Parathyroid adenoma (tissue), 2 donors: ENCODE measurements around the gene SMIM36.

Experiments
- H2AFZ ChIP-seq: fragments of 300-600 bp; sonication (generic); one replicate; pipeline ENCODE4 v1.7.0; 2017; ENCODE audit warnings: antibody characterized with exemption, mild to moderate bottlenecking
- H3K27ac ChIP-seq: fragments of 300-600 bp; sonication (generic); one replicate; pipeline ENCODE4 v1.7.0; 2017
- H3K27me3 ChIP-seq: fragments of 300-600 bp; sonication (generic); one replicate; pipeline ENCODE4 v1.7.0; 2017; ENCODE audit warnings: low read length; ENCODE audit not compliant: control insufficient read depth, insufficient read depth
- H3K36me3 ChIP-seq: fragments of 300-600 bp; sonication (generic); one replicate; pipeline ENCODE4 v1.7.0; 2017; ENCODE audit warnings: low read length; ENCODE audit not compliant: control insufficient read depth, insufficient read depth
- H3K4me1 ChIP-seq: fragments of 300-600 bp; sonication (generic); one replicate; pipeline ENCODE4 v1.7.0; 2017; ENCODE audit warnings: control low read depth
- H3K4me2 ChIP-seq: fragments of 300-600 bp; sonication (generic); one replicate; pipeline ENCODE4 v1.7.0; 2017; ENCODE audit warnings: low read length
- H3K4me3 ChIP-seq: fragments of 300-600 bp; sonication (generic); one replicate; pipeline ENCODE4 v1.7.0; 2017; ENCODE audit warnings: low read depth, low read length
- H3K79me2 ChIP-seq: fragments of 300-600 bp; sonication (generic); one replicate; pipeline ENCODE4 v1.7.0; 2017; ENCODE audit warnings: control low read depth
- H3K9ac ChIP-seq: fragments of 300-600 bp; sonication (generic); one replicate; pipeline ENCODE4 v1.7.0; 2017; ENCODE audit warnings: mild to moderate bottlenecking
- H3K9me3 ChIP-seq: fragments of 300-600 bp; sonication (generic); one replicate; pipeline ENCODE4 v1.7.0; 2017; ENCODE audit warnings: low read length; ENCODE audit not compliant: control insufficient read depth
- CTCF ChIP-seq: fragments of 300-600 bp; sonication (generic); IDR thresholded peaks from one replicate; pipeline ENCODE4 v1.7.0; 2017; ENCODE audit warnings: antibody characterized with exemption, mild to moderate bottlenecking
- donor health status: primary hyperparathyroidism.

The SMIM36 gene

GRCh38 chr17:55421179-55421934, 89.9 kb downstream of the SMIM36 start, which contains the start of gene MMD:
MMD (minus strand) TSS chr17:55421835; CDS start chr17:55421695, 140 bp downstream.
- peak within 1 kb of the TSS; percentile 85 for H3K27ac ChIP-seq
- H3K9ac ChIP-seq, result peak within 1 kb of the TSS; percentile 69
- H3K4me1 ChIP-seq, result peaks cover 23% of the 10 kb centered on the region

GRCh38 chr17:55420776-55421178, 90.5 kb downstream of the SMIM36 start:
- TF ChIP-seq CTCF, result no peak
- Histone ChIP-seq H3K4me2 (peak overlapping the region; percentile 93), H3K9ac (peak overlapping the region; percentile 69), H3K27me3 (no peaks in the 10 kb centered on the region), H3K36me3 (no peaks in the 10 kb centered on the region), H3K4me3 (peak overlapping the region; percentile 96), H3K9me3 (no peaks in the 10 kb centered on the region), H3K4me1 (peaks cover 25% of the 10 kb centered on the region), H3K27ac (peak overlapping the region; percentile 85), H3K79me2 (peaks cover 4% of the 10 kb centered on the region), H2AFZ (peak overlapping the region; percentile 98)

More at GRCh38 chr17:55421179-55421934, 89.9 kb downstream of the SMIM36 start, which contains the start of gene MMD:
- no peaks in the 10 kb centered on the region for H3K9me3 ChIP-seq
- TF ChIP-seq CTCF, result no peak
- H3K27me3 ChIP-seq, result no peaks in the 10 kb centered on the region
- H3K36me3 ChIP-seq, result no peaks in the 10 kb centered on the region
- peak within 1 kb of the TSS; percentile 93 for H3K4me2 ChIP-seq
- peaks cover 4% of the 10 kb centered on the region for H3K79me2 ChIP-seq
- H2AFZ ChIP-seq, result peak within 1 kb of the TSS; percentile 98
- H3K4me3 ChIP-seq, result peak within 1 kb of the TSS; percentile 96

- peaks cover 30% of the 10 kb centered on the region for H3K4me1 ChIP-seq
- H2AFZ ChIP-seq, result peak overlapping the region; percentile 98
- H3K4me2 ChIP-seq, result peak overlapping the region; percentile 93
- peak overlapping the region; percentile 85 for H3K27ac ChIP-seq
- H3K27me3 ChIP-seq, result no peaks in the 10 kb centered on the region
- H3K36me3 ChIP-seq, result no peaks in the 10 kb centered on the region
- no peak for TF ChIP-seq CTCF
- no peak overlapping the region for H3K9ac ChIP-seq
- H3K9me3 ChIP-seq, result no peaks in the 10 kb centered on the region
- peaks cover 4% of the 10 kb centered on the region for H3K79me2 ChIP-seq
- peak overlapping the region; percentile 96 for H3K4me3 ChIP-seq
Measured at GRCh38 chr17:55420067-55420775, 91.0 kb downstream of the SMIM36 start.

- H3K27me3 ChIP-seq, result no peaks in the 10 kb centered on the region
- no peak overlapping the region for H2AFZ ChIP-seq
- H3K9ac ChIP-seq, result no peak overlapping the region
- H3K4me2 ChIP-seq, result no peak overlapping the region
- peaks cover 25% of the 10 kb centered on the region for H3K4me1 ChIP-seq
- no peak overlapping the region for H3K27ac ChIP-seq
- no peak for TF ChIP-seq CTCF
- no peak overlapping the region for H3K4me3 ChIP-seq
- peaks cover 4% of the 10 kb centered on the region for H3K79me2 ChIP-seq
- no peaks in the 10 kb centered on the region for H3K36me3 ChIP-seq
- H3K9me3 ChIP-seq, result no peaks in the 10 kb centered on the region
Measured at GRCh38 chr17:55418369-55419268, 92.6 kb downstream of the SMIM36 start.
